NB4 (cell line): Measurements from ENCODE around the gene CNNM4.

Experiments
- POLR2A ChIP-seq: IDR thresholded peaks from 2 replicates; pipeline ENCODE4 v1.6.1; 2011; ENCODE audit warnings: mild to moderate bottlenecking; ENCODE audit not compliant: insufficient read length; ENCODE audit errors: extremely low read depth
- TF ChIP-seq, protein P1 (sequence below): IDR thresholded peaks from one replicate; pipeline ENCODE4 v1.5.1; 2012; ENCODE audit warnings: low read depth, low read length

- TF ChIP-seq, protein P1, sequence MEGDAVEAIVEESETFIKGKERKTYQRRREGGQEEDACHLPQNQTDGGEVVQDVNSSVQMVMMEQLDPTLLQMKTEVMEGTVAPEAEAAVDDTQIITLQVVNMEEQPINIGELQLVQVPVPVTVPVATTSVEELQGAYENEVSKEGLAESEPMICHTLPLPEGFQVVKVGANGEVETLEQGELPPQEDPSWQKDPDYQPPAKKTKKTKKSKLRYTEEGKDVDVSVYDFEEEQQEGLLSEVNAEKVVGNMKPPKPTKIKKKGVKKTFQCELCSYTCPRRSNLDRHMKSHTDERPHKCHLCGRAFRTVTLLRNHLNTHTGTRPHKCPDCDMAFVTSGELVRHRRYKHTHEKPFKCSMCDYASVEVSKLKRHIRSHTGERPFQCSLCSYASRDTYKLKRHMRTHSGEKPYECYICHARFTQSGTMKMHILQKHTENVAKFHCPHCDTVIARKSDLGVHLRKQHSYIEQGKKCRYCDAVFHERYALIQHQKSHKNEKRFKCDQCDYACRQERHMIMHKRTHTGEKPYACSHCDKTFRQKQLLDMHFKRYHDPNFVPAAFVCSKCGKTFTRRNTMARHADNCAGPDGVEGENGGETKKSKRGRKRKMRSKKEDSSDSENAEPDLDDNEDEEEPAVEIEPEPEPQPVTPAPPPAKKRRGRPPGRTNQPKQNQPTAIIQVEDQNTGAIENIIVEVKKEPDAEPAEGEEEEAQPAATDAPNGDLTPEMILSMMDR, result no peak
- TF ChIP-seq POLR2A, result no peak
Measured at GRCh38 chr2:96856776-96857666, 96.3 kb downstream of the CNNM4 start.
